ENCODE results near the gene RPS6KB2. TPM values are rescaled to one million over a fixed set of nuclear protein-coding genes. Genes with fewer than 3 reads are reported as not detected.

Gene RPS6KB2
- total RNA-seq, 6 donors from 2014 or later: 35.2 to 94.3 (median 50.4) TPM

- Histone ChIP-seq H3K27ac (peak within 1 kb of the TSS in 3 of 4 donors; percentile 64 to 79 (median 74)), H3K27me3 (no peaks in the 10 kb centered on the region), H3K9me3 (no peaks in the 10 kb centered on the region), H3K4me1 (peaks cover 0 to 7% (median 5%) of the 10 kb centered on the region in 4 donors), H3K4me3 (peak within 1 kb of the TSS in 3 of 4 donors; percentile 18 to 42 (median 25)), H3K36me3 (no peaks in the 10 kb centered on the region)
- DNase-seq (peak in 1 of 2 donors; percentile 88), ATAC-seq (ENCODE audit: low FRiP score in 2 of 2) (peak; percentile 42 to 56)
- TF ChIP-seq, protein P1, sequence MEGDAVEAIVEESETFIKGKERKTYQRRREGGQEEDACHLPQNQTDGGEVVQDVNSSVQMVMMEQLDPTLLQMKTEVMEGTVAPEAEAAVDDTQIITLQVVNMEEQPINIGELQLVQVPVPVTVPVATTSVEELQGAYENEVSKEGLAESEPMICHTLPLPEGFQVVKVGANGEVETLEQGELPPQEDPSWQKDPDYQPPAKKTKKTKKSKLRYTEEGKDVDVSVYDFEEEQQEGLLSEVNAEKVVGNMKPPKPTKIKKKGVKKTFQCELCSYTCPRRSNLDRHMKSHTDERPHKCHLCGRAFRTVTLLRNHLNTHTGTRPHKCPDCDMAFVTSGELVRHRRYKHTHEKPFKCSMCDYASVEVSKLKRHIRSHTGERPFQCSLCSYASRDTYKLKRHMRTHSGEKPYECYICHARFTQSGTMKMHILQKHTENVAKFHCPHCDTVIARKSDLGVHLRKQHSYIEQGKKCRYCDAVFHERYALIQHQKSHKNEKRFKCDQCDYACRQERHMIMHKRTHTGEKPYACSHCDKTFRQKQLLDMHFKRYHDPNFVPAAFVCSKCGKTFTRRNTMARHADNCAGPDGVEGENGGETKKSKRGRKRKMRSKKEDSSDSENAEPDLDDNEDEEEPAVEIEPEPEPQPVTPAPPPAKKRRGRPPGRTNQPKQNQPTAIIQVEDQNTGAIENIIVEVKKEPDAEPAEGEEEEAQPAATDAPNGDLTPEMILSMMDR (IDR thresholded peaks at IDR 0.05): peak in 3 of 6 experiments; percentile 36 to 54 (median 37)
- TF ChIP-seq POLR2AphosphoS5 (IDR thresholded peaks at IDR 0.05) (peak in 1 of 2 donors; percentile 12), EP300 (IDR thresholded peaks at IDR 0.05) (no peak), POLR2A (IDR thresholded peaks at IDR 0.05) (no peak)
- WGBS, 2 donors: 78% methylated on average over 23 to 32 of the region's 33 CpGs
Measured at GRCh38 chr11:67452141-67452952, 24.1 kb downstream of the RPS6KB2 start, which contains the start of gene GPR152. Gene GPR152 (minus strand): TSS chr11:67452729. CDS start chr11:67452724, 5 bp downstream.

DNA sequence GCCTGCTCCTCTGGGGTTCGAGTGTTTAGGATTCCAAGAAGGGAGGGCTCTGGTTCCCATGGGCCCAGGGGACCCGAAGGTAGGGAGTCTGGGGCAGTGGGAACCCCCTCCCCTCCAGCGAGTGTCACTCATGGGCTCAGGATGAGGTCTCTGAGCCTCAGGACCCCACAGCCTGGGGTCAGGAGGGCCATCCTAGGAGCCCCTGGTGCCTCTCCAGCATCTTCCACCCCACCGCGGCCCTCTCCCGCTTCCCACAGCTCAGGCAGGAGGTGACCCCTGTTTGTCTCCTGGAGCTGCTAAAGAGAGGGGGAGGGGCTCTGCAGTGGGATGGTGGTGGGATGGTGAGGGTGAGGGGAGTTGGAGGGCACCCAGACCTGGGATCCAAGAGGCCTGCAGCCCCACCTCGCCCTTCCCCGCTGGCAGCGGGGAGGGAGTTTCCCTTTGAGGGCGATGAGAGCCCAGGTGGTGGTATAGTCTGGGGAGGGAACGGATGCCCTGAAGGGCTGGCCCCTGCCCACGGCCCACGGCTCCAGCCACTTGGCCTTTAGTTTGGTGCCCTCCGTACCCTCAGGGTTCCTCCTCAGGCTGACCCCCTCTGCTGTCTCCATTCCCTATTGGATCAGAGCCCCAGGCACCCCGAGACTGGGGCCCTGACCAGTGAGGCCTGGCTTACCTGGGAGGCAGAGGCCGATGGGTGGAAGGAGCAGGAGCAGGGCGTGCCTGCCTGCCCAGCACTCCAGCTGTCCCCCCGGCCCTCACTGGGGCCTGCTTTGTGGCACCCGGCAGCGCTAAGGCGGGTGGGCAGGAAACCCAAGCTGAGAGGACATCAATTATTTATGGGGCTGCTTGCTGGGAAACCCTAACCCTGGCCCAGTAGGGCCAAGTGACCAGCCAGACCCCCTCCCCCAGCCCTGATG is 25.8 kb downstream of the RPS6KB2 start:
- TF ChIP-seq, protein P1 (IDR thresholded peaks at IDR 0.05): no peak
- no peak for TF ChIP-seq EP300 (IDR thresholded peaks at IDR 0.05)
- Histone ChIP-seq H3K9me3 (no peaks in the 10 kb centered on the region), H3K27me3 (no peaks in the 10 kb centered on the region), H3K4me3 (no peak overlapping the region), H3K27ac (no peak overlapping the region), H3K36me3 (no peaks in the 10 kb centered on the region), H3K4me1 (peaks cover 0 to 7% (median 5%) of the 10 kb centered on the region in 4 donors)
- 91 to 94% methylated on average over 3 to 21 of the region's 21 CpGs for WGBS, 2 donors
- peak in 1 of 2 donors; percentile 59 for DNase-seq
- no peak for ATAC-seq (ENCODE audit: low FRiP score in 2 of 2)

GRCh38 chr11:67455054-67455453 is 26.8 kb downstream of the RPS6KB2 start, which contains the start of gene CABP4:
Gene CABP4 (plus strand): TSS chr11:67455354. CDS start chr11:67455424, 70 bp downstream.
- H3K27me3 ChIP-seq: no peaks in the 10 kb centered on the region
- no peak within 1 kb of the TSS for H3K4me3 ChIP-seq
- TF ChIP-seq EP300 (IDR thresholded peaks at IDR 0.05) (no peak), POLR2A (IDR thresholded peaks at IDR 0.05) (no peak), POLR2AphosphoS5 (IDR thresholded peaks at IDR 0.05) (no peak)
- TF ChIP-seq, protein P1 (IDR thresholded peaks at IDR 0.05): no peak
- no peak for DNase-seq
- no peaks in the 10 kb centered on the region for H3K9me3 ChIP-seq
- ATAC-seq (ENCODE audit: low FRiP score in 2 of 2): no peak
- no peak within 1 kb of the TSS for H3K27ac ChIP-seq
- peaks cover 0 to 5% (median 4%) of the 10 kb centered on the region in 4 donors for H3K4me1 ChIP-seq
- WGBS, 2 donors: 77 to 96% methylated on average over 2 to 3 of the region's 3 CpGs
- no peaks in the 10 kb centered on the region for H3K36me3 ChIP-seq

DNA sequence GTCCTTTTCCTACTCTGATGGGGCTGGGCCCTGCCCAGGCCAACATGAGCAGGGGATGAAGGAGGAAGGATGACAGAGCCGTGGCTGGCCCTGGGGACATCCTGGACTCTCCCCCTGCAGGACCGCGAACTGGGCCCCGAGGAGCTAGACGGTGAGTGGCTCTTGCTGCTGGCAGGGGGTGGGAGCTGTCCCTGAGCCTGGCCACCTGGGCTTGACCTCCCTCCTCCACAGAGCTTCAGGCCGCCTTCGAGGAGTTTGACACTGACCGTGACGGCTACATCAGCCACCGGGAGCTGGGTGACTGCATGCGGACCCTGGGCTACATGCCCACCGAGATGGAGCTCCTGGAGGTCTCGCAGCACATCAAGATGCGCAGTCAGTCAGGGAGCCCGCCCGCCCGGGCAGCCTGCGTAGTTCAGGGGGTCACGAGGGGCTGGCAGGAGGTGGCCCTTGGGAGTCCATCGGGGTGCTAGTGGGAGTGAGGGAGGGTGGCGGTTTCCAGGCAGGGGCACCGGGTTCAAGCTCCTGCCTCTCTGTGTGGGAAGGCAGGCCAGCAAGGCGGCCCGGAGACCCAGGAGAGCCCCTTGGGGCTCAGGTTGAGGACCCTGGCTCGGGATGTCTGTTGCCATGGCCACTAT is 27.9 kb downstream of the RPS6KB2 start:
- DNase-seq (peak in 1 of 2 donors; percentile 82), ATAC-seq (ENCODE audit: low FRiP score in 2 of 2) (no peak)
- WGBS, 2 donors: 79 to 87% methylated on average over 6 to 15 of the region's 25 CpGs
- no peaks in the 10 kb centered on the region for H3K27me3 ChIP-seq
- no peaks in the 10 kb centered on the region for H3K36me3 ChIP-seq
- TF ChIP-seq, protein P1 (IDR thresholded peaks at IDR 0.05): no peak
- TF ChIP-seq POLR2A (IDR thresholded peaks at IDR 0.05): no peak
- no peak for TF ChIP-seq EP300 (IDR thresholded peaks at IDR 0.05)
- TF ChIP-seq POLR2AphosphoS5 (IDR thresholded peaks at IDR 0.05): no peak
- H3K4me3 ChIP-seq: no peak overlapping the region
- no peak overlapping the region for H3K27ac ChIP-seq
- peaks cover 0 to 5% (median 4%) of the 10 kb centered on the region in 4 donors for H3K4me1 ChIP-seq
- no peaks in the 10 kb centered on the region for H3K9me3 ChIP-seq

Data from upper lobe of left lung (tissue), 6 donors.